Mesendoderm (in vitro differentiated cells): ENCODE measurements around the gene SPATA12.

Source experiments
- DNase-seq: peaks from one replicate; pipeline ENCODE4 v3.0.0; 2013
- H2AK5ac ChIP-seq: 2 replicates; pipeline ENCODE4 v1.6.1; 2013; ENCODE audit warnings: low read length, inconsistent platforms
- H2BK120ac ChIP-seq: 2 replicates; pipeline ENCODE4 v1.6.1; 2013; ENCODE audit warnings: low read depth, mild to moderate bottlenecking, low read length, moderate library complexity, mixed read lengths
- H2BK15ac ChIP-seq: replicated peaks from 2 replicates; pipeline ENCODE4 v1.6.1; 2013; ENCODE audit warnings: low read depth, mild to moderate bottlenecking, moderate library complexity
- H2BK5ac ChIP-seq: 2 replicates; pipeline ENCODE4 v1.6.1; 2013; ENCODE audit warnings: low read length, inconsistent platforms
- H3K18ac ChIP-seq: 2 replicates; pipeline ENCODE4 v1.6.1; 2013; ENCODE audit warnings: mild to moderate bottlenecking, low read length, mixed read lengths
- H3K23ac ChIP-seq: one replicate; pipeline ENCODE4 v1.6.1; 2013; ENCODE audit warnings: low read length
- H3K27ac ChIP-seq: 2 replicates; pipeline ENCODE4 v1.5.1; 2013; ENCODE audit warnings: low read depth, mild to moderate bottlenecking, inconsistent platforms, low read length, moderate library complexity
- H3K27me3 ChIP-seq: 2 replicates; pipeline ENCODE4 v1.6.1; 2013; ENCODE audit warnings: low read length, control low read depth, mild to moderate bottlenecking, inconsistent platforms; ENCODE audit not compliant: insufficient read depth, poor library complexity
- H3K36me3 ChIP-seq: 2 replicates; pipeline ENCODE4 v1.6.1; 2013; ENCODE audit warnings: low read length, inconsistent platforms; ENCODE audit not compliant: control insufficient read depth, insufficient read depth
- H3K4ac ChIP-seq: one replicate; pipeline ENCODE4 v1.6.1; 2013; ENCODE audit warnings: low read depth, mild to moderate bottlenecking, low read length, moderate library complexity
- H3K4me1 ChIP-seq: 2 replicates; pipeline ENCODE4 v1.6.1; 2013; ENCODE audit warnings: low read depth, low read length, inconsistent platforms; ENCODE audit not compliant: control insufficient read depth
- H3K4me2 ChIP-seq: 2 replicates; pipeline ENCODE4 v1.6.1; 2013; ENCODE audit warnings: low read length
- H3K4me3 ChIP-seq: 2 replicates; pipeline ENCODE4 v1.5.1; 2013; ENCODE audit warnings: mild to moderate bottlenecking, low read length
- H3K56ac ChIP-seq: one replicate; pipeline ENCODE4 v1.6.1; 2013; ENCODE audit warnings: low read length
- H3K79me1 ChIP-seq: 2 replicates; pipeline ENCODE4 v1.6.1; 2013; ENCODE audit warnings: low read length, inconsistent platforms
- H3K79me2 ChIP-seq: 2 replicates; pipeline ENCODE4 v1.6.1; 2013; ENCODE audit warnings: mild to moderate bottlenecking, low read length; ENCODE audit not compliant: control insufficient read depth, insufficient read depth
- H3K9ac ChIP-seq: 2 replicates; pipeline ENCODE4 v1.6.1; 2013; ENCODE audit warnings: low read length, inconsistent platforms
- H4K5ac ChIP-seq: one replicate; pipeline ENCODE4 v1.6.1; 2013; ENCODE audit warnings: low read length
- H4K8ac ChIP-seq: one replicate; pipeline ENCODE4 v1.6.1; 2013; ENCODE audit warnings: low read depth, mild to moderate bottlenecking, control low read depth, low read length, moderate library complexity
- WGBS: extraction: QIAGEN DNeasy Blood & Tissue Kit; methylation state at CpG from one replicate; pipeline ENCODE4 v1.1.7; 2013; ENCODE audit warnings: low lambda C conversion rate, missing lambda C conversion rate; ENCODE audit not compliant: insufficient coverage; ENCODE audit errors: extremely low coverage; 5-methylcytosine and 5-hydroxymethylcytosine counted together

SPATA12 gene

GRCh38 chr3:57041674-57042073 lies 18.8 kb upstream of the SPATA12 start:
- Histone ChIP-seq H3K36me3 (no peaks in the 10 kb centered on the region), H2BK15ac (no peak overlapping the region), H3K4me1 (peaks cover 5% of the 10 kb centered on the region), H2BK5ac (no peak overlapping the region), H3K27ac (no peak overlapping the region), H3K27me3 (no peaks in the 10 kb centered on the region), H4K8ac (no peak overlapping the region), H3K18ac (no peak overlapping the region), H3K4me2 (no peak overlapping the region), H4K5ac (no peak overlapping the region), H2BK120ac (no peak overlapping the region), H3K79me1 (peaks cover 2% of the 10 kb centered on the region), H3K79me2 (no peaks in the 10 kb centered on the region), H3K23ac (no peak overlapping the region), H3K4me3 (no peak overlapping the region), H3K9ac (no peak overlapping the region), H3K56ac (no peak overlapping the region), H2AK5ac (no peak overlapping the region), H3K4ac (no peak overlapping the region)
- DNase-seq: no peak
- WGBS: no CpG with 5 or more reads among the region's 6 CpGs

- Histone ChIP-seq H3K79me1 (peaks cover 2% of the 10 kb centered on the region), H3K56ac (no peak overlapping the region), H3K4me3 (no peak overlapping the region), H3K27me3 (no peaks in the 10 kb centered on the region), H3K4me2 (no peak overlapping the region), H3K79me2 (no peaks in the 10 kb centered on the region), H3K36me3 (no peaks in the 10 kb centered on the region), H3K4me1 (peaks cover 5% of the 10 kb centered on the region), H2BK5ac (no peak overlapping the region), H2AK5ac (no peak overlapping the region), H3K23ac (no peak overlapping the region), H3K9ac (no peak overlapping the region), H2BK15ac (no peak overlapping the region), H4K8ac (no peak overlapping the region), H4K5ac (no peak overlapping the region), H3K18ac (no peak overlapping the region), H2BK120ac (no peak overlapping the region), H3K4ac (no peak overlapping the region), H3K27ac (no peak overlapping the region)
- no CpG with 5 or more reads among the region's 1 CpG for WGBS
- no peak for DNase-seq
Measured at GRCh38 chr3:57043518-57043917, 16.9 kb upstream of the SPATA12 start.

DNA sequence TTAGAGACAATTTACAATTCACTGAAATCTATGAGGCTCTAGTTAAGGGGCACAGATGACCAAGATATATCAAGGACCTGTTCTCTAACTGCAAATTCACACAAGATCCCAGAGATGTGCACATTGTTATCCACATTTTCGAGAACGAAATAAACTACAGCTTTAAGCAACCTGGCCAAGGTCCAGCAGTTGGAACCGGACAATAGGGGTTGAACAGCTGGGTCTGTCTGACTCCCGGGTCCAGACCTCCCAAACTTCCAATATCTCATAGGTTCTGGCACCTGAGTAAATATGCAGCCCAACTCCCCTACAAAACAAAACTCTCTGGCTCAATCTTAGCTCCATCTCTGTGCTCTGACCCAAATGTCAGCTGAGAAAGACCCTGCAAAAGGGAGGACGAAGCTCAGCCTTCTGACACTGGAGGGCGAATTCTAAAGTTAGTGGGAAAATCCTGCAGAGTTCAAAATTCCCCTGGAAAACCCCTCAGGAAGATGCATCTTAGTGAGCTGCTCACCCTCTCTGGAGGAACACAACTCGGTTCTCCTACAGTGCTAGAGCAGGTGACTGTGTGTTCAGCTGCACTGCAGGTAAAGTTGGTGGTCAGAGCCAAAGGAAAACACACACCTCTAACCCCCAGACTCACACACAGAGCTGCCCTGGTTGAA lies 14.2 kb upstream of the SPATA12 start:
- H3K79me2 ChIP-seq: no peaks in the 10 kb centered on the region
- no peak overlapping the region for H2BK120ac ChIP-seq
- H3K4me2 ChIP-seq: no peak overlapping the region
- no peak overlapping the region for H3K18ac ChIP-seq
- H3K4me1 ChIP-seq: peaks cover 5% of the 10 kb centered on the region
- no peak overlapping the region for H2BK15ac ChIP-seq
- H3K27ac ChIP-seq: no peak overlapping the region
- H3K79me1 ChIP-seq: no peaks in the 10 kb centered on the region
- no peak overlapping the region for H4K8ac ChIP-seq
- no peak overlapping the region for H3K56ac ChIP-seq
- H3K23ac ChIP-seq: no peak overlapping the region
- no peak overlapping the region for H3K9ac ChIP-seq
- no CpG with 5 or more reads among the region's 7 CpGs for WGBS
- no peak overlapping the region for H4K5ac ChIP-seq
- H3K4ac ChIP-seq: no peak overlapping the region
- H3K36me3 ChIP-seq: no peaks in the 10 kb centered on the region
- H3K4me3 ChIP-seq: no peak overlapping the region
- no peak overlapping the region for H2AK5ac ChIP-seq
- no peak overlapping the region for H2BK5ac ChIP-seq
- no peaks in the 10 kb centered on the region for H3K27me3 ChIP-seq
- no peak for DNase-seq

DNA sequence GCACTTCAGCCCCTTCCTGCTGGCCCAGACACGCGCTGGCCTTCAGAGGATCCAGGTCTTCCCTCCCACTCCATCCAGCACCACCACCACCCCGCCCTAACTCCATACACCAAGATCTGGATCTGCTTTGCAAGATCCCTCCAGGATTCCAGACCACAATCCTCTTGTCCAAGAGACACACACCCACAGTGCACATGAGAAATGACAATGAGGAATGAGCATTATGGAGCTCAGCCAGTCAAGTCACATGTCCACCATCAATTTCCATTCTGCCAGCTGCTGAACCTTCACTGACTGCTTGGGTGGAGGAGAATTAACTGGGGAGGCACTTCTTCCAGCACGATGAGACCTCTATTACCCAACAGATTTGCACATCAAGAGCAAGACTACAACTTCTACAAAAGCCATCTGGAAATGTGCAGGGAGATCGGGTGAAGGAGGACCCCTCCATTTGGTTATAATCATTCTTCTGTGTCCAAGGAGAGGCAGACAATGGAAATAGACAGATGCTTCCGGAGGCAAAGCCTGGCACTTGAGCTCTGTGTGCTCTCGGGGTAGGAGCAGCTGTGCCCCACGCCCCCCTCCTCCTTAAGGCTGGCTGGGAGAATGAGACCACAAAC lies 12.3 kb upstream of the SPATA12 start:
- H3K4ac ChIP-seq: no peak overlapping the region
- H2BK5ac ChIP-seq: no peak overlapping the region
- H3K9ac ChIP-seq: no peak overlapping the region
- H3K79me2 ChIP-seq: no peaks in the 10 kb centered on the region
- H3K79me1 ChIP-seq: no peaks in the 10 kb centered on the region
- no peak overlapping the region for H2AK5ac ChIP-seq
- H2BK120ac ChIP-seq: no peak overlapping the region
- no peaks in the 10 kb centered on the region for H3K27me3 ChIP-seq
- H2BK15ac ChIP-seq: no peak overlapping the region
- no peaks in the 10 kb centered on the region for H3K36me3 ChIP-seq
- H4K8ac ChIP-seq: no peak overlapping the region
- H3K23ac ChIP-seq: no peak overlapping the region
- peaks cover 5% of the 10 kb centered on the region for H3K4me1 ChIP-seq
- H3K4me3 ChIP-seq: no peak overlapping the region
- H3K56ac ChIP-seq: no peak overlapping the region
- H3K4me2 ChIP-seq: no peak overlapping the region
- H3K27ac ChIP-seq: no peak overlapping the region
- WGBS: no CpG with 5 or more reads among the region's 8 CpGs
- no peak overlapping the region for H3K18ac ChIP-seq
- no peak overlapping the region for H4K5ac ChIP-seq
- DNase-seq: no peak

GRCh38 chr3:57048728-57049127 lies 11.7 kb upstream of the SPATA12 start:
- Histone ChIP-seq H3K4me1 (peaks cover 5% of the 10 kb centered on the region), H4K8ac (no peak overlapping the region), H3K4me3 (no peak overlapping the region), H3K27ac (no peak overlapping the region), H2BK5ac (no peak overlapping the region), H3K4me2 (no peak overlapping the region), H3K23ac (no peak overlapping the region), H3K27me3 (no peaks in the 10 kb centered on the region), H2AK5ac (no peak overlapping the region), H3K4ac (no peak overlapping the region), H3K56ac (no peak overlapping the region), H2BK120ac (no peak overlapping the region), H3K79me2 (no peaks in the 10 kb centered on the region), H2BK15ac (no peak overlapping the region), H3K79me1 (no peaks in the 10 kb centered on the region), H3K18ac (no peak overlapping the region), H4K5ac (no peak overlapping the region), H3K9ac (no peak overlapping the region), H3K36me3 (no peaks in the 10 kb centered on the region)
- WGBS: no CpG with 5 or more reads among the region's 4 CpGs
- DNase-seq: no peak

DNA sequence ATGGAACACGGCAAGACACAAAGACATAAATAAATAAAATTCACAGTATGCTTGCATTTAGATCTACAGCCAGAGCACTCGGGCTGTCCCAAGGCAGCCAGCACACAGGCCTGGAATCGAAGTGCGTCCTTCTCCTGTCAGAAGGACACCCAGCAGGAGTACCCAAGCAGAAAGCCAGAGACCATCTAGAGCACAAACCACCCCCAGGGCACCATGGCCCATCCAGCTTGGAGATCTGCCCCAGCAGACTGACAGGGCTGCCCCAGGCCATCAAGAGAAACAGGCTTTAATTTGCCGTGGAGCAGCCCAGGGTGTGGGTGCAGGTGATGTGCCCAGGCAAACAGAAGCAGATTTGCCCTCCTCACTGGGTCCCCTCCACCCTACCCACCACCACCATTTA lies 7.8 kb upstream of the SPATA12 start:
- no peak overlapping the region for H4K5ac ChIP-seq
- H3K27ac ChIP-seq: no peak overlapping the region
- H3K4me2 ChIP-seq: no peak overlapping the region
- no peak overlapping the region for H2AK5ac ChIP-seq
- H2BK5ac ChIP-seq: no peak overlapping the region
- no peaks in the 10 kb centered on the region for H3K36me3 ChIP-seq
- H3K18ac ChIP-seq: no peak overlapping the region
- no peak overlapping the region for H2BK15ac ChIP-seq
- H3K4me3 ChIP-seq: no peak overlapping the region
- H4K8ac ChIP-seq: no peak overlapping the region
- no peaks in the 10 kb centered on the region for H3K27me3 ChIP-seq
- no peak overlapping the region for H3K9ac ChIP-seq
- H3K79me1 ChIP-seq: no peaks in the 10 kb centered on the region
- no peak for DNase-seq
- no peaks in the 10 kb centered on the region for H3K79me2 ChIP-seq
- no peaks in the 10 kb centered on the region for H3K4me1 ChIP-seq
- no peak overlapping the region for H3K4ac ChIP-seq
- H2BK120ac ChIP-seq: no peak overlapping the region
- H3K23ac ChIP-seq: no peak overlapping the region
- no CpG with 5 or more reads among the region's 5 CpGs for WGBS
- no peak overlapping the region for H3K56ac ChIP-seq
